Measurements from ENCODE around the gene LRRC75A.

Gene LRRC75A

DNA sequence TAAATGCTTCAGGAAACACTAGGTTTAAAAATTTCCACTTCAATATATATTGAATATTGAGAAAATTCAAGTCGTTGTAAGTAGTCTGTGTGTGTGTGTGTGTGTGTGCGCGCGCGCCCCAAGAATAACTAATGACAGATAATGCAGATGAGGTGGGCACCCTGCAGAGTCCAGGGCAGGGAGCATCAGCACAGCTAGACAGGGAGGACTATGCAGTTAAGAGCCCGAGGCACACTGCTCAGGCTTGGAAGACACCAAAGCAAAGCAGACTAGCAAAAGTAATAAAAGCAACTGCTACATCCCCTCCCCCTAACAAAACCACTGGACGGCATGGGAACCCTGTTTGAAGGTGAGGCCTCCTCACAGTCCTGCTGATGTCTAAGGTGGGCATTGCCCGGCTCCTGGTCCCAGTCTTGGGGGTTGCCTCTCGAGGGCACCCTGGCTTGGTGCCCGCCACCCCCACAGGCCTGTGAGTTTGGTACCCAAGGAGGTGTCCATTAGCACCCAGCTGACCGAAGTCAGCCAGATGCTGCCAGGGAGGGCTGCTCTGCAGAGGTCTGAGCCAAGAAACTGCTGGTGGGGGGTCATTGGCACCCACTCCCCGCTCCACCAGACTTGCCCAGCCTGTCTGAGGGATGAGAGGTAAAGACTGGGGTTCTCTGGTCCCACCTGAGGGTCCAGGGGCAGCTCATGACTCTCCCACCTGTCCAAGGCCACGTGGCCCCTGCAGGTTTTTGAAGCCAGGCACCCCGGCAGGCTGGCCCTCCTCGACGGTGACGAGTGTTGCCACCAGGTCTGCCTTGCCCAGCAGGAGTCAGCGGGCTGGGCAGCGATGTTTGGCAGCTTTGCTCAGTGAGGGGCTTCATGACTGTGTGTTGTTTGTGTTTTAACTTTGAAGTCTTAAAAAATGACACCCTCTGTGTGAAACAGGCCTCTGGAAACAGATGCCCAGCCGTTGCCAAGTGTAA, 18.7 kb downstream of the LRRC75A start:
- no peak for DNase-seq (ENCODE audit: low read depth in 2 of 2)

GRCh38 chr17:16472539-16472938, 19.5 kb downstream of the LRRC75A start:
- no peak for DNase-seq (ENCODE audit: low read depth in 2 of 2)

DNA sequence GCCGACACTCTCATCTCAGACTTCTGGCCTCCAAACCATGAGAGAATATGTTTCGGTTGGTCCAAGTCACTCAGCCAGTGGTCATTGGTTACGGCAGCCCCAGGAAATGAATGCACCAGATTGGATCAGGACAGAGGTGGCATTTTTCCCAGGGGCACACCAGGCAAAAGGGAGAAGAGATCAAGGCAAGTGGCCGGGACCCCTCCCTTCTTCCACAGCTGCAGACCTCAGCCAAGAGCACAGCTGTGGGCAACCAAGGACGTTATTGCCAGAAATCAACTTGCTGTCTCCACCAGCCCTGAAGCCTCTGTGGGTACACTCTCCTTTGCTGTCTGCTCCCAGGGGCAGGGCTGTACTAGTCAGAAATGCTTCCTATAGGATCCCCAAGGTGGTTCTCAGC, 20.7 kb downstream of the LRRC75A start:
- no peak for DNase-seq (ENCODE audit: low read depth in 2 of 2)

DNA sequence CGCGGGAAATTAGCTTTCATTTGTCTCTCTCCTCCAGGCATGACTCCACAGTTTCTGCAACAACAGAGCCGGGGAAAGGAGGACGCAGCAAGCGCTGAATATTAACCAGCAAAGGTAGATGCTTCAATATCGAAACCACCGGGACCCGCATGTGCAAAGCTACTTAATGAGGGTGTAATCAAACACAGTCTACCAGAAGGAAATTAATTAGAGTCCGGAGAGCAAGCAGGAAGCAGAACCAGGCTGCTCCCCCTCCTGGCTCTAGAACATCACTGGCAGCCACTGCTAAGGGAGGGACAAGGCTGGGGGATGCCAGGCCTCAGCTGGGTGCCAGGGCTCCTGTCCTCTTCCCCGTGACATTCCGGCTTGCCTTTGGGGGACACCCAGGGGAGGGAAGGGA, 21.7 kb downstream of the LRRC75A start:
- DNase-seq (ENCODE audit: low read depth in 2 of 2): no peak

DNA sequence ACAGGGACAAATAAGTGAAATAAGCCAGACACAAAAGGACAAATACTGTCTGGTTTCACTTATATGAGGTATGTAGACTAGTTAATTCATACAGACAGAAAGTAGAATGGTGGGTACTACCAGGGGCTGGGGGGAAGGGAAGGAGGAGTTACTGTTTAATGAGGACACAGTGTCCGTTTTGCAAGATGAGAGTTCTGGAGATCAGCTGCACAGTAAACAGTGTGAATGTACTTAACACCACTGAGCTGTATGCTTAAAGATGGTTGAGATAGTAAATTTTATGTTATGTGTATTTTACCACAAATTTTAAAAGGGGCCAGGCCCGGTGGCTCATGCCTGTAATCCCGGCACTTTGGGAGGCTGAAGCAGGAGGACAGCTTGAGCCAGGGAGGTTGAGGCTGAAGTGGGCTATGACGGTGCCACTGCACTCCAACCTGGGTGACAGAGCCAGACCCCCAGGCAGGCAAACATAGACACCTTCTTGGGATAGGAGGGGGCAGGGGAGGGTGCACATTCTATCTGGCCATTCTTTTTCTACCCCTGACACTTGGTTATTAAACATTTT, 23.5 kb downstream of the LRRC75A start:
- no peak for DNase-seq (ENCODE audit: low read depth in 2 of 2)

GRCh38 chr17:16467886-16468285, 24.1 kb downstream of the LRRC75A start:
- no peak for DNase-seq (ENCODE audit: low read depth in 2 of 2)

GRCh38 chr17:16467044-16467443, 24.9 kb downstream of the LRRC75A start:
- DNase-seq (ENCODE audit: low read depth in 2 of 2): no peak

DNA sequence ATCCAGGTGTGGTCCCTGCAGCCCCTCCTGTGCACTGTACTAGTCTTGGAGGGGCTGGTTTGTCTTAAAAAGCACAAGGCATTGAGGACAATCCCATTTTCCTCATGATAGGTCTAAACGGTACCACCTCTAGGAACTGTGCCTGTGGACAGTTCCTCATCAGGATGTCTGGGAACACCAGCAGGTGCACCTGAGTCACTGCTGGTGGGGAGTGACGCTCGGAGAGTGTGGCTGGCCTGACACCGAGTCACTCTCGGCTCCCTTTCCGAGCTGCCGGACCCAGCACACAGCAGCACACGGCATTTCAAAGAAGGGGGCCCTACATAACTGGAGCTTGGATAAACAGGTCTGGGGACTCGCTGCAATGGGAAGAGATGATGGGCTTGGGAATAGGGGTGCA, 25.6 kb downstream of the LRRC75A start:
- DNase-seq (ENCODE audit: low read depth in 2 of 2): no peak

DNA sequence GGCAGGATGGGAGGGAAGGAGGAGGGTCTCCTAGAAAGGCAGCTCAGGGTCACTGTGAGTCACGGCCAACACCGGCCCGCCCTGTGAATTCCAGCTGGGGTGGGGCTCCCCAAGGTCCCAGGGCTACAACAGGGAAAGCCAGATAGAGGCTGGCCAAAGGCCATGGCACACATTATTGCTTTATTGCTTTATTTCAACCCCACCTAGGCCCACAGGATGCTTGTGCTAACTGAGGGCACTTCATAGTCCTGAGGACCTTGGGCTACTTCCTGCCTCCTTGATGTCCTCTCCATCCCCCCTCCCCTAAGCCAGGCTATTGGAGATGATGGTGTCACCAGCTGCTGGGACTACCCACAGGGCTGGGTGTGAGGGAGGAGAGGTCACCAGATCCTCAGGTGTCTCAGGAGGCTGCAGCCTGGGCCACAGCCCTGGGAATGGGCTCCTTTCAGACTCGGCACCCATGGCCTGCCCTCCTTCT, 26.1 kb downstream of the LRRC75A start:
- DNase-seq (ENCODE audit: low read depth in 2 of 2): no peak

GRCh38 chr17:16465052-16465312, 27.0 kb downstream of the LRRC75A start:
- no peak for DNase-seq (ENCODE audit: low read depth in 2 of 2)

GRCh38 chr17:16464303-16465051, 27.5 kb downstream of the LRRC75A start:
- DNase-seq (ENCODE audit: low read depth in 2 of 2): no peak

- DNase-seq (ENCODE audit: low read depth in 2 of 2): no peak
Observed at GRCh38 chr17:16463358-16464302, 28.4 kb downstream of the LRRC75A start.

- DNase-seq (ENCODE audit: low read depth in 2 of 2): no peak
Observed at GRCh38 chr17:16462070-16462864, 29.7 kb downstream of the LRRC75A start.

DNA sequence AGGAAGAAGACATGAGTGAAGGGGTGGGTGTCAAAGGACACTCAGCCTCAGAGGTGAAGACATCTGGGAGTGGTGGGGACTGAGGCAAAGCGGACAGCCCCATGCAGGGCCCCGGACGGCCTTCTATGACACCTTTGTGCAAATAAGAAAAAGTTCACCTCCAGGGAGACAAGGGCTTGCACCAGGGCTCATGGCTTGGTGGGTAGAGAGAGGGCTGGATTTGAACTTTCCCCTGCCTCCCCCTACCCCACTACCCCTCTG, 30.5 kb downstream of the LRRC75A start:
- DNase-seq (ENCODE audit: low read depth in 2 of 2): no peak

DNA sequence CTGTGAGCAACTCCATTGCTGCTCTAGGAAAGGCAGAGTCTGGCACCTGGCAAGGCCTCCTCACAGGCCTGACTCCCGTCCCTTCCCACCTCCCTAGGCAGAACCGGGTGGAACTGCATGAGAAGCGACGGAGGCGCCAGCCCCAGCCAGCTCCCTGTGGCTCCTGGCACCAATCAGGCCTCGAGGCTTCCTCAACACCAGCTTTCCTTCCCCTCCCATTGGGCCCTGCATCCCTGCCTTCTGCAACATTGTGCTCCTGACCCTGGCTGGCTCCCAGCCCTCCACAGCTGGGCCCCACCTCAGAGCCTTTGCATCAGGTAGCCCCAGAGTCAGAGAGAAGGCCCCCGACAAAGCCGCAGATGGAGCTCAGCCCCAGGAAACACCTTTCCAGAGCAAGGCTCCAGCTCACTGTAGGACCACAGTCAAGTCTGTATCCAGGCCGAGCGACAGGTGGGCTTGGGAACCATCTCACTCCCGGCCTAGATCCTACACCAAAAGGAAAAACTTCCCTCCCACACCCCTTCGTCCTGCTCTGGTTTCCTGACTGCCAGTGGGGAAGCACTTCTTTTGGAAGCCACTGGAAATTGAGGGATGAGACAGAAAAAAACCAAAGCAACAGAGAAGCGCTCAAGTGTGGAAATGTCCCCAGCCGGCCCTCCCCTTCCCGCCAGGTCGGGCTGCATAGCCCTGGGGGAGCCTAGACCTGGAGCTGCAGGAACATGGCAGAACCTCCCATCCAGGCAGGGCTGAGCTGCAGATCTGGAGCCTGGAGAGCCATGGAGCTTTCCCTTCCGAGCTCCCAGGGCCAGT, 31.0 kb downstream of the LRRC75A start:
- DNase-seq (ENCODE audit: low read depth in 2 of 2): no peak

DNA sequence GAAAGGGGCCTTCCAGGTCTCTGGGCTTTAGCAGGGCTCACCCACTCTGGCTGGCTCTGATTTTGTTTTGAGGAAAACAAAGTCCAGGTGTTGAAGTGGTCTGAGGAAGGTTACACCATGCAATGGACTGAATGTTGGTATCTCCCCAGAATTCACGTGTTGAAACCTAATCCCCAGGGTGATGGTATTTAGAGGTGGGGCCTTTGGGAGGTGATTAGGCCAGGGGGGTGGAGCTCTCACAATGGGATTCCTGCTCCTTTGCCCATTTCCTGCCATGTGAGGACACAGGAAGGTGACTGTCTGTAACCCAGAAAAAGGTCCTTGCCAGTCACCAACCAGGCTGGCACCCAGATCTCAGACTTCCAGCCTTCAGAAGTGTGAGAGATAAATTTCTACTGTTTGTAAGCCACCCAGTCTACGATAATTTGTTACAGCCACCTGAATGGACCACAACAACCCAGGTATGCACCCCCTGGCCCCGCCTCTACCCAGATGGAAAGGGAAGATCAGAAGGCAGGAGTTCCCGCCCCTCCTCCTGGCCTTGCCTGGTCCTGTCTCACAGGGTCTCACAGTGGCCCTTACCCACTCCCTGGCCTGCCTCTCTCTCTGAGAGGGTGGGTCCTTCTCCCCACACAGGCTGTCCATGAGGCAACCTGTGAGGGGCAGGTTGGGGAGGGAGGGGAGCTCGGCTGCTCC, 32.0 kb downstream of the LRRC75A start:
- no peak for DNase-seq (ENCODE audit: low read depth in 2 of 2)

GRCh38 chr17:16459271-16459670, 32.7 kb downstream of the LRRC75A start:
- no peak for DNase-seq (ENCODE audit: low read depth in 2 of 2)

- DNase-seq (ENCODE audit: low read depth in 2 of 2): no peak
Observed at GRCh38 chr17:16456742-16457316, 35.2 kb downstream of the LRRC75A start.

Measured in stimulated activated CD8-positive, alpha-beta memory T cell treated with anti-CD3 and anti-CD28 coated beads, Interleukin-2, amount 100 ng/mL, for 48 hours (primary cell).